Endodermal cell (in vitro differentiated cells): Measurements from ENCODE around the gene RTBDN. TPM values are rescaled to one million over a fixed set of nuclear protein-coding genes. Genes with fewer than 3 reads are reported as not detected.
A peak's percentile ranks its signal among the peaks of the same experiment; 100 is the strongest.

ENCODE experiments used
- DNase-seq: peaks from one replicate; pipeline ENCODE4 v3.0.0-alpha.2; 2017
- H3K27ac ChIP-seq: 2 replicates; pipeline ENCODE4 v1.5.1; 2013; ENCODE audit warnings: mild to moderate bottlenecking, low read depth, low read length, moderate library complexity
- H3K27me3 ChIP-seq: 2 replicates; pipeline ENCODE4 v1.6.1; 2013; ENCODE audit warnings: mild to moderate bottlenecking, low read length, moderate library complexity; ENCODE audit not compliant: insufficient read depth, control insufficient read depth, poor library complexity, severe bottlenecking
- H3K36me3 ChIP-seq: 2 replicates; pipeline ENCODE4 v1.7.0; 2013; ENCODE audit warnings: mild to moderate bottlenecking, low read length, moderate library complexity; ENCODE audit not compliant: control insufficient read depth, insufficient read depth
- H3K4me1 ChIP-seq: one replicate; pipeline ENCODE4 v1.7.0; 2013; ENCODE audit warnings: low read length; ENCODE audit not compliant: control insufficient read depth, insufficient read depth
- H3K4me3 ChIP-seq: 2 replicates; pipeline ENCODE4 v1.5.1; 2013; ENCODE audit warnings: mild to moderate bottlenecking, low read length, moderate library complexity
- H3K9ac ChIP-seq: 2 replicates; pipeline ENCODE4 v1.6.1; 2013; ENCODE audit warnings: mild to moderate bottlenecking, low read length, moderate library complexity; ENCODE audit not compliant: poor library complexity, severe bottlenecking; ENCODE audit errors: extremely low read depth
- H3K9me3 ChIP-seq: 2 replicates; pipeline ENCODE4 v1.6.1; 2013; ENCODE audit warnings: mild to moderate bottlenecking, low read length, moderate library complexity; ENCODE audit not compliant: control insufficient read depth
- H3K27ac Mint-ChIP-seq: 2 replicates; pipeline ENCODE4 v1.8.0; 2020; ENCODE audit warnings: mixed read lengths
- H3K27me3 Mint-ChIP-seq: 2 replicates; pipeline ENCODE4 v1.8.0; 2021; ENCODE audit warnings: mild to moderate bottlenecking, mixed read lengths; ENCODE audit not compliant: insufficient read depth
- H3K36me3 Mint-ChIP-seq: 2 replicates; pipeline ENCODE4 v1.8.0; 2020; ENCODE audit warnings: low read depth, mixed read lengths
- H3K4me1 Mint-ChIP-seq: 2 replicates; pipeline ENCODE4 v1.8.0; 2020; ENCODE audit warnings: mixed read lengths
- H3K4me3 Mint-ChIP-seq: 2 replicates; pipeline ENCODE4 v1.8.0; 2020; ENCODE audit warnings: mild to moderate bottlenecking, moderate library complexity, mixed read lengths
- H3K9me3 Mint-ChIP-seq: 2 replicates; pipeline ENCODE4 v1.8.0; 2020; ENCODE audit warnings: mild to moderate bottlenecking, mixed read lengths
- WGBS, 2 experiments: methylation state at CpG; one replicate each; pipeline versions ENCODE4 v1.1.5 to v1.1.7; 2013; ENCODE audit warnings: missing lambda C conversion rate in 2 of 2, mixed read lengths in 1 of 2; ENCODE audit not compliant: insufficient coverage in 1 of 2, insufficient read length in 1 of 2; 5-methylcytosine and 5-hydroxymethylcytosine counted together
- total RNA-seq, 2 donors: library from RNA; stranded (reverse); fragmentation: NEBNext Ultra II Directional in 1 of 2; extraction: Animal tissue kit (Norgen Biotek cat#: 25700) in 1 of 2; gene quantifications; 2 replicates in 1 of 2; 3 replicates in 1 of 2; pipeline ENCODE4 v1.2.1, GENCODE V29; 2021
- TF ChIP-seq, protein P1 (sequence below): fragments of 200-600 bp; sonication (generic); conservative IDR thresholded peaks from 2 replicates; pipeline ENCODE4 v1.5.0; 2021; ENCODE audit warnings: antibody characterized with exemption, mild to moderate bottlenecking

RTBDN gene
- total RNA-seq, 2 donors from 2014 or later = 0.68 to 1.7 TPM

DNA sequence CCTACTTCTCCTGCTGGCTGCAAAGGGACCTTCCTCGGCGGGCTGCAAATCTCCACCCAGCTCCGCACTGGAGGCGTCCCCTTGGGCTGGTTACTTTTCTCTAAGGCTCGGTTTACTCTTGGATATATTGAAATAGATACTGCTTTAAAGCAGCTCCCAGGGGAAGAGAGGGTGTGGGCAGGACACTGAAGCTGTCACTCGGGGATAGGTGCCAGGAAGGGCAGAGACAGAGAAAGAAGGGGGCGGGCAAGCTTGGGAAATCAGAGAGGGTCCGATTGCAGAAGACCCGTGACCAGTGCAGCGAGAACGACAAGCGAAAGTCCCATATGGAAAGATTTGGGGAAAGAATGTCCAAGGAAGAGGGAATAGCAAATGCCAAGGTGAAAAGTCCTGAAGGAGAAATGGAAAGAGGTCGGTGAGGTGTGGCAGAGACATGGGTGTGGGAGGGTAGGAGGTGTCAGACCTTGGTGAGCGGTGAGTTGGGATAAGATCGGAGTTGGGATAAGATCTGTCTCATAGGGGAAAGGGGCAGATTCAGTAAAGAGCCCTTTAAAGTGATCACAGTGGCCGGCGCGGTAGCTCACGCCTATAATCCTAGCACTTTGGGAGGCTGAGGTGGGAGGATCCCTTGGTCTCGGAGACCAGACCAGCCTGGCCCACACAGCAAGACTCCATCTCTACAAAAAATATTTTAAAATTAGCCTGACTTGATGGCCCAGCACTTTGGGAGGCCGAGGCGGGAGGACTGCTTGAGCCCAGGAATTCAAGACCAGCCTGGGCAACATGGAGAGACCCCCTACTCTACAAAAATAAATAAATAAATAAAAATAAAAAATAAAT lies 31.9 kb downstream of the RTBDN start:
- peaks cover 15% of the 10 kb centered on the region for H3K36me3 Mint-ChIP-seq
- Histone ChIP-seq H3K9ac (no peak overlapping the region), H3K4me1 (peaks cover 6% of the 10 kb centered on the region), H3K36me3 (peaks cover 22% of the 10 kb centered on the region), H3K4me3 (peak overlapping the region; percentile 91), H3K27ac (no peak overlapping the region), H3K27me3 (no peaks in the 10 kb centered on the region), H3K9me3 (no peaks in the 10 kb centered on the region)
- peaks cover 19% of the 10 kb centered on the region for H3K4me1 Mint-ChIP-seq
- TF ChIP-seq, protein P1, sequence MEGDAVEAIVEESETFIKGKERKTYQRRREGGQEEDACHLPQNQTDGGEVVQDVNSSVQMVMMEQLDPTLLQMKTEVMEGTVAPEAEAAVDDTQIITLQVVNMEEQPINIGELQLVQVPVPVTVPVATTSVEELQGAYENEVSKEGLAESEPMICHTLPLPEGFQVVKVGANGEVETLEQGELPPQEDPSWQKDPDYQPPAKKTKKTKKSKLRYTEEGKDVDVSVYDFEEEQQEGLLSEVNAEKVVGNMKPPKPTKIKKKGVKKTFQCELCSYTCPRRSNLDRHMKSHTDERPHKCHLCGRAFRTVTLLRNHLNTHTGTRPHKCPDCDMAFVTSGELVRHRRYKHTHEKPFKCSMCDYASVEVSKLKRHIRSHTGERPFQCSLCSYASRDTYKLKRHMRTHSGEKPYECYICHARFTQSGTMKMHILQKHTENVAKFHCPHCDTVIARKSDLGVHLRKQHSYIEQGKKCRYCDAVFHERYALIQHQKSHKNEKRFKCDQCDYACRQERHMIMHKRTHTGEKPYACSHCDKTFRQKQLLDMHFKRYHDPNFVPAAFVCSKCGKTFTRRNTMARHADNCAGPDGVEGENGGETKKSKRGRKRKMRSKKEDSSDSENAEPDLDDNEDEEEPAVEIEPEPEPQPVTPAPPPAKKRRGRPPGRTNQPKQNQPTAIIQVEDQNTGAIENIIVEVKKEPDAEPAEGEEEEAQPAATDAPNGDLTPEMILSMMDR = no peak
- no peaks in the 10 kb centered on the region for H3K9me3 Mint-ChIP-seq
- H3K4me3 Mint-ChIP-seq = peak overlapping the region; percentile 89
- H3K27ac Mint-ChIP-seq = no peak overlapping the region
- H3K27me3 Mint-ChIP-seq = peaks cover 6% of the 10 kb centered on the region
- DNase-seq = no peak
- WGBS, 2 experiments = 42 to 59% methylated on average over 15 to 22 of the region's 22 CpGs

- Mint-ChIP-seq H3K27ac (peak within 1 kb of the TSS; percentile 88), H3K36me3 (peaks cover 17% of the 10 kb centered on the region), H3K27me3 (peaks cover 6% of the 10 kb centered on the region), H3K4me3 (peak within 1 kb of the TSS; percentile 89), H3K9me3 (no peaks in the 10 kb centered on the region), H3K4me1 (peaks cover 18% of the 10 kb centered on the region)
- peak within 1 kb of the TSS; percentile 86 for H3K9ac ChIP-seq
- H3K9me3 ChIP-seq = no peaks in the 10 kb centered on the region
- DNase-seq = peak; percentile 90
- TF ChIP-seq, protein P1 = peak; percentile 21
- peaks cover 22% of the 10 kb centered on the region for H3K36me3 ChIP-seq
- 0 to 2% methylated on average over 17 to 78 of the region's 78 CpGs for WGBS, 2 experiments
- H3K4me3 ChIP-seq = peak within 1 kb of the TSS; percentile 91
- peak within 1 kb of the TSS; percentile 14 for H3K27ac ChIP-seq
- no peaks in the 10 kb centered on the region for H3K27me3 ChIP-seq
- H3K4me1 ChIP-seq = peaks cover 3% of the 10 kb centered on the region
These were observed 32.7 kb downstream of the RTBDN start, which contains the start of the genes PRDX2 and THSD8 for GRCh38 chr19:12801466-12802266. Gene PRDX2 (minus strand): TSS chr19:12801800. CDS start chr19:12801261, 539 bp downstream. Gene THSD8 (plus strand): TSS chr19:12802069. CDS start chr19:12802072, 3 bp downstream.

- Histone ChIP-seq H3K27ac (peak overlapping the region; percentile 14), H3K9ac (peak overlapping the region; percentile 86), H3K4me3 (peak overlapping the region; percentile 91), H3K36me3 (peaks cover 22% of the 10 kb centered on the region), H3K27me3 (no peaks in the 10 kb centered on the region), H3K9me3 (no peaks in the 10 kb centered on the region), H3K4me1 (peaks cover 7% of the 10 kb centered on the region)
- peak overlapping the region; percentile 88 for H3K27ac Mint-ChIP-seq
- peak; percentile 73 for DNase-seq
- TF ChIP-seq, protein P1 = no peak
- peak overlapping the region; percentile 89 for H3K4me3 Mint-ChIP-seq
- no peaks in the 10 kb centered on the region for H3K9me3 Mint-ChIP-seq
- peaks cover 6% of the 10 kb centered on the region for H3K27me3 Mint-ChIP-seq
- peaks cover 18% of the 10 kb centered on the region for H3K4me1 Mint-ChIP-seq
- 6 to 8% methylated on average over 10 to 38 of the region's 38 CpGs for WGBS, 2 experiments
- H3K36me3 Mint-ChIP-seq = peaks cover 15% of the 10 kb centered on the region
These were observed 33.4 kb downstream of the RTBDN start for GRCh38 chr19:12800923-12801465.
